Skeletal muscle tissue (tissue), 4 donors: Measurements from ENCODE around the gene PVALEF. TPM values are rescaled to one million over a fixed set of nuclear protein-coding genes. Genes with fewer than 3 reads are reported as not detected.

Source experiments
- H3K27ac ChIP-seq: one replicate; pipeline ENCODE4 v1.7.0; 2013; ENCODE audit warnings: mild to moderate bottlenecking, low read depth, low read length, inconsistent platforms
- H3K27me3 ChIP-seq, 3 donors: one replicate each; pipeline ENCODE4 v1.7.0; 2013; ENCODE audit warnings: low read length in 3 of 3; ENCODE audit not compliant: control insufficient read depth in 3 of 3, insufficient read depth in 3 of 3
- H3K36me3 ChIP-seq, 3 donors: one replicate each; pipeline ENCODE4 v1.7.0; 2013; ENCODE audit warnings: low read length in 3 of 3; ENCODE audit not compliant: control insufficient read depth in 3 of 3, insufficient read depth in 3 of 3
- H3K4me1 ChIP-seq, 3 donors: one replicate each; pipeline ENCODE4 v1.7.0; 2013; ENCODE audit warnings: low read length in 3 of 3, mild to moderate bottlenecking in 3 of 3; ENCODE audit not compliant: control insufficient read depth in 3 of 3, insufficient read depth in 3 of 3
- H3K4me3 ChIP-seq, 3 donors: one replicate each; pipeline ENCODE4 v1.7.0; 2013; ENCODE audit warnings: low read length in 3 of 3
- H3K9ac ChIP-seq, 3 donors: one replicate each; pipeline ENCODE4 v1.7.0; 2013; ENCODE audit warnings: low read length in 3 of 3, mild to moderate bottlenecking in 3 of 3, moderate library complexity in 2 of 3, low read depth in 1 of 3
- H3K9me3 ChIP-seq, 3 donors: one replicate each; pipeline ENCODE4 v1.7.0; 2013; ENCODE audit warnings: low read length in 3 of 3; ENCODE audit not compliant: control insufficient read depth in 3 of 3
- total RNA-seq: library from RNA; depleted of rRNA; stranded (reverse); fragments of >200 nt; gene quantifications from one replicate; pipeline ENCODE4 v1.2.3, GENCODE V29; 2014
- donor health status: Osteomylitis.

PVALEF gene
- total RNA-seq, 1 donor from 2014 or later = not detected

- H3K9ac ChIP-seq = no peak overlapping the region
- no peak overlapping the region for H3K27ac ChIP-seq
- no peaks in the 10 kb centered on the region for H3K4me1 ChIP-seq
- peaks cover 0 to 5% (median 4%) of the 10 kb centered on the region in 3 donors for H3K27me3 ChIP-seq
- H3K36me3 ChIP-seq = no peaks in the 10 kb centered on the region
- H3K4me3 ChIP-seq = no peak overlapping the region
- no peaks in the 10 kb centered on the region for H3K9me3 ChIP-seq
These were observed 29.6 kb upstream of the PVALEF start for GRCh38 chr17:81135505-81136278.

- Histone ChIP-seq H3K27me3 (peaks cover 0 to 5% (median 4%) of the 10 kb centered on the region in 3 donors), H3K9ac (no peak overlapping the region), H3K9me3 (no peaks in the 10 kb centered on the region), H3K4me3 (no peak overlapping the region), H3K27ac (no peak overlapping the region), H3K36me3 (no peaks in the 10 kb centered on the region), H3K4me1 (no peaks in the 10 kb centered on the region)
These were observed 28.9 kb upstream of the PVALEF start for GRCh38 chr17:81136366-81136765.

GRCh38 chr17:81137248-81137647, 28.1 kb upstream of the PVALEF start:
- Histone ChIP-seq H3K4me1 (no peaks in the 10 kb centered on the region), H3K27ac (no peak overlapping the region), H3K9ac (no peak overlapping the region), H3K36me3 (no peaks in the 10 kb centered on the region), H3K27me3 (peaks cover 0 to 4% (median 3%) of the 10 kb centered on the region in 3 donors), H3K4me3 (no peak overlapping the region), H3K9me3 (no peaks in the 10 kb centered on the region)

- Histone ChIP-seq H3K36me3 (no peaks in the 10 kb centered on the region), H3K4me1 (peaks cover 4% of the 10 kb centered on the region in 3 donors), H3K9ac (no peak overlapping the region), H3K9me3 (no peaks in the 10 kb centered on the region), H3K27ac (no peak overlapping the region), H3K4me3 (no peak overlapping the region), H3K27me3 (peaks cover 0 to 4% (median 3%) of the 10 kb centered on the region in 3 donors)
These were observed 27.2 kb upstream of the PVALEF start for GRCh38 chr17:81138083-81138482.

- Histone ChIP-seq H3K4me1 (peaks cover 5 to 6% (median 5%) of the 10 kb centered on the region in 3 donors), H3K9me3 (no peaks in the 10 kb centered on the region)
These were observed 26.8 kb upstream of the PVALEF start for GRCh38 chr17:81138500-81138899.

GRCh38 chr17:81139428-81139827, 25.9 kb upstream of the PVALEF start:
- Histone ChIP-seq H3K4me3 (no peak overlapping the region), H3K4me1 (peaks cover 5 to 6% (median 5%) of the 10 kb centered on the region in 3 donors), H3K9me3 (no peaks in the 10 kb centered on the region), H3K27me3 (peaks cover 0 to 4% (median 0%) of the 10 kb centered on the region in 3 donors), H3K36me3 (no peaks in the 10 kb centered on the region), H3K27ac (no peak overlapping the region), H3K9ac (no peak overlapping the region)

More at GRCh38 chr17:81138500-81138899, 26.8 kb upstream of the PVALEF start:
- no peak overlapping the region for H3K4me3 ChIP-seq
- H3K27me3 ChIP-seq = peaks cover 0 to 4% (median 3%) of the 10 kb centered on the region in 3 donors
- H3K36me3 ChIP-seq = no peaks in the 10 kb centered on the region
- no peak overlapping the region for H3K9ac ChIP-seq
- H3K27ac ChIP-seq = no peak overlapping the region

- Histone ChIP-seq H3K36me3 (no peaks in the 10 kb centered on the region), H3K27ac (no peak overlapping the region), H3K4me3 (no peak overlapping the region), H3K9me3 (no peaks in the 10 kb centered on the region), H3K27me3 (peaks cover 0 to 3% (median 0%) of the 10 kb centered on the region in 3 donors), H3K4me1 (peaks cover 5 to 6% (median 5%) of the 10 kb centered on the region in 3 donors), H3K9ac (no peak overlapping the region)
These were observed 25.3 kb upstream of the PVALEF start for GRCh38 chr17:81140018-81140417.

GRCh38 chr17:81140695-81141094, 24.6 kb upstream of the PVALEF start:
- Histone ChIP-seq H3K36me3 (no peaks in the 10 kb centered on the region), H3K27ac (no peak overlapping the region), H3K27me3 (no peaks in the 10 kb centered on the region), H3K4me3 (no peak overlapping the region), H3K4me1 (peaks cover 5 to 6% (median 5%) of the 10 kb centered on the region in 3 donors), H3K9ac (no peak overlapping the region), H3K9me3 (no peaks in the 10 kb centered on the region)

- peaks cover 5 to 6% (median 5%) of the 10 kb centered on the region in 3 donors for H3K4me1 ChIP-seq
- peak overlapping the region in 2 of 3 donors; percentile 22 to 32 for H3K4me3 ChIP-seq
- peak overlapping the region in 2 of 3 donors; percentile 57 to 62 for H3K9ac ChIP-seq
- H3K27me3 ChIP-seq = no peaks in the 10 kb centered on the region
- no peaks in the 10 kb centered on the region for H3K9me3 ChIP-seq
- H3K27ac ChIP-seq = no peak overlapping the region
- no peaks in the 10 kb centered on the region for H3K36me3 ChIP-seq
These were observed 22.8 kb upstream of the PVALEF start for GRCh38 chr17:81142301-81143199.

- Histone ChIP-seq H3K4me1 (peaks cover 5 to 6% (median 5%) of the 10 kb centered on the region in 3 donors), H3K9ac (peak overlapping the region in 2 of 3 donors; percentile 57 to 62), H3K36me3 (no peaks in the 10 kb centered on the region), H3K27me3 (peaks cover 0 to under 1% (median 0%) of the 10 kb centered on the region in 3 donors), H3K4me3 (peak overlapping the region in 2 of 3 donors; percentile 22 to 32), H3K27ac (no peak overlapping the region), H3K9me3 (no peaks in the 10 kb centered on the region)
These were observed 22.1 kb upstream of the PVALEF start for GRCh38 chr17:81143200-81143527.
